ENCODE data around the gene PAK6.

PAK6 gene

GRCh38 chr15:40312370-40313158 lies 73.7 kb downstream of the PAK6 start:
- Histone ChIP-seq H3K27me3 (ENCODE audit: low read depth) (no peaks in the 10 kb centered on the region), H3K9me3 (no peaks in the 10 kb centered on the region), H3K4me3 (no peak overlapping the region), H3K4me1 (peaks cover 20% of the 10 kb centered on the region), H3K36me3 (replicated peaks) (no peaks in the 10 kb centered on the region)
- DNase-seq (ENCODE audit: low spot score in 2 of 2): no peak
- in situ Hi-C loops (cut with MboI; ENCODE audit: low sequenced_read_pairs): no loop called here

- peaks cover 19% of the 10 kb centered on the region for H3K4me1 ChIP-seq
- H3K4me3 ChIP-seq: no peak overlapping the region
- H3K9me3 ChIP-seq: no peaks in the 10 kb centered on the region
- in situ Hi-C loops (cut with MboI; ENCODE audit: low sequenced_read_pairs): no loop called here
- no peaks in the 10 kb centered on the region for H3K27me3 ChIP-seq (ENCODE audit: low read depth)
- DNase-seq (ENCODE audit: low spot score in 2 of 2): peak; percentile 93 to 95
- no peaks in the 10 kb centered on the region for H3K36me3 ChIP-seq (replicated peaks)
These were observed 74.9 kb downstream of the PAK6 start for GRCh38 chr15:40313531-40314398.

GRCh38 chr15:40314723-40315276 lies 75.9 kb downstream of the PAK6 start:
- DNase-seq (ENCODE audit: low spot score in 2 of 2): no peak
- Histone ChIP-seq H3K9me3 (no peaks in the 10 kb centered on the region), H3K27me3 (ENCODE audit: low read depth) (no peaks in the 10 kb centered on the region), H3K4me3 (no peak overlapping the region), H3K4me1 (peaks cover 18% of the 10 kb centered on the region), H3K36me3 (replicated peaks) (no peaks in the 10 kb centered on the region)
- in situ Hi-C loops (cut with MboI; ENCODE audit: low sequenced_read_pairs): no loop called here

- Histone ChIP-seq H3K9me3 (no peaks in the 10 kb centered on the region), H3K4me1 (peaks cover 36% of the 10 kb centered on the region), H3K4me3 (no peak overlapping the region), H3K27me3 (ENCODE audit: low read depth) (no peaks in the 10 kb centered on the region), H3K36me3 (replicated peaks) (no peaks in the 10 kb centered on the region)
- no peak for DNase-seq (ENCODE audit: low spot score in 2 of 2)
- in situ Hi-C loops (cut with MboI; ENCODE audit: low sequenced_read_pairs): no loop called here
These were observed 78.1 kb downstream of the PAK6 start for GRCh38 chr15:40316931-40317330.

GRCh38 chr15:40317580-40317979 lies 78.7 kb downstream of the PAK6 start:
- in situ Hi-C loops (cut with MboI; ENCODE audit: low sequenced_read_pairs): no loop called here

GRCh38 chr15:40320409-40320808 lies 81.5 kb downstream of the PAK6 start:
- in situ Hi-C loops (cut with MboI; ENCODE audit: low sequenced_read_pairs): no loop called here
- Histone ChIP-seq H3K4me3 (no peak overlapping the region), H3K27me3 (ENCODE audit: low read depth) (no peaks in the 10 kb centered on the region), H3K9me3 (no peaks in the 10 kb centered on the region), H3K4me1 (peaks cover 35% of the 10 kb centered on the region), H3K36me3 (replicated peaks) (peaks cover 4% of the 10 kb centered on the region; the same call in 1 of the 2 replicates)
- DNase-seq (ENCODE audit: low spot score in 2 of 2): peak; percentile 61 to 77

More at GRCh38 chr15:40317580-40317979, 78.7 kb downstream of the PAK6 start:
- H3K27me3 ChIP-seq (ENCODE audit: low read depth): no peaks in the 10 kb centered on the region
- no peak overlapping the region for H3K4me3 ChIP-seq
- peaks cover 43% of the 10 kb centered on the region for H3K4me1 ChIP-seq
- no peaks in the 10 kb centered on the region for H3K9me3 ChIP-seq
- DNase-seq (ENCODE audit: low spot score in 2 of 2): no peak
- no peaks in the 10 kb centered on the region for H3K36me3 ChIP-seq (replicated peaks)

- peak; percentile 84 to 100 for DNase-seq (ENCODE audit: low spot score in 2 of 2)
These were observed 82.1 kb downstream of the PAK6 start for GRCh38 chr15:40320931-40321371.

GRCh38 chr15:40322531-40323238 lies 83.8 kb downstream of the PAK6 start:
- in situ Hi-C loops (cut with MboI; ENCODE audit: low sequenced_read_pairs): no loop called here
- Histone ChIP-seq H3K4me1 (peaks cover 56% of the 10 kb centered on the region), H3K4me3 (peak overlapping the region; percentile 12), H3K36me3 (replicated peaks) (peaks cover 19% of the 10 kb centered on the region), H3K27me3 (ENCODE audit: low read depth) (no peaks in the 10 kb centered on the region), H3K9me3 (no peaks in the 10 kb centered on the region)
- peak in 1 of 2 experiments; percentile 63 for DNase-seq (ENCODE audit: low spot score in 2 of 2)

More at GRCh38 chr15:40320931-40321371, 82.1 kb downstream of the PAK6 start:
- in situ Hi-C loops (cut with MboI; ENCODE audit: low sequenced_read_pairs): no loop called here
- H3K4me1 ChIP-seq: peaks cover 39% of the 10 kb centered on the region
- no peaks in the 10 kb centered on the region for H3K9me3 ChIP-seq
- no peaks in the 10 kb centered on the region for H3K27me3 ChIP-seq (ENCODE audit: low read depth)
- peaks cover 7% of the 10 kb centered on the region for H3K36me3 ChIP-seq (replicated peaks)
- H3K4me3 ChIP-seq: no peak overlapping the region

- H3K4me1 ChIP-seq: peaks cover 64% of the 10 kb centered on the region
- no peaks in the 10 kb centered on the region for H3K9me3 ChIP-seq
- in situ Hi-C loops (cut with MboI; ENCODE audit: low sequenced_read_pairs): no loop called here
- H3K27me3 ChIP-seq (ENCODE audit: low read depth): no peaks in the 10 kb centered on the region
- peaks cover 26% of the 10 kb centered on the region for H3K36me3 ChIP-seq (replicated peaks)
- DNase-seq (ENCODE audit: low spot score in 2 of 2): peak; percentile 96 to 98
- peak within 1 kb of the TSS; percentile 52 for H3K4me3 ChIP-seq
These were observed 84.5 kb downstream of the PAK6 start, which contains the start of gene INAFM2 for GRCh38 chr15:40323239-40323952. INAFM2 (plus strand) TSS chr15:40323692; CDS start chr15:40324056, 364 bp downstream.

- DNase-seq (ENCODE audit: low spot score in 2 of 2): peak in 1 of 2 experiments; percentile 50
- H3K4me1 ChIP-seq: peaks cover 67% of the 10 kb centered on the region
- peak overlapping the region; percentile 52 for H3K4me3 ChIP-seq
These were observed 85.4 kb downstream of the PAK6 start for GRCh38 chr15:40323953-40324937.

GRCh38 chr15:40325188-40325587 lies 86.3 kb downstream of the PAK6 start:
- H3K4me3 ChIP-seq: peak overlapping the region; percentile 52
- no peaks in the 10 kb centered on the region for H3K27me3 ChIP-seq (ENCODE audit: low read depth)
- H3K36me3 ChIP-seq (replicated peaks): peaks cover 34% of the 10 kb centered on the region
- peaks cover 61% of the 10 kb centered on the region for H3K4me1 ChIP-seq
- DNase-seq (ENCODE audit: low spot score in 2 of 2): no peak
- in situ Hi-C loops (cut with MboI; ENCODE audit: low sequenced_read_pairs): no loop called here
- H3K9me3 ChIP-seq: no peaks in the 10 kb centered on the region

More at GRCh38 chr15:40323953-40324937, 85.4 kb downstream of the PAK6 start:
- Histone ChIP-seq H3K27me3 (ENCODE audit: low read depth) (no peaks in the 10 kb centered on the region), H3K9me3 (no peaks in the 10 kb centered on the region), H3K36me3 (replicated peaks) (peaks cover 32% of the 10 kb centered on the region)
- in situ Hi-C loops (cut with MboI; ENCODE audit: low sequenced_read_pairs): no loop called here

- H3K4me1 ChIP-seq: peaks cover 56% of the 10 kb centered on the region
- in situ Hi-C loops (cut with MboI; ENCODE audit: low sequenced_read_pairs): no loop called here
- peaks cover 36% of the 10 kb centered on the region for H3K36me3 ChIP-seq (replicated peaks)
- H3K9me3 ChIP-seq: no peaks in the 10 kb centered on the region
- no peak overlapping the region for H3K4me3 ChIP-seq
- H3K27me3 ChIP-seq (ENCODE audit: low read depth): no peaks in the 10 kb centered on the region
- no peak for DNase-seq (ENCODE audit: low spot score in 2 of 2)
These were observed 86.8 kb downstream of the PAK6 start for GRCh38 chr15:40325700-40326099.
